ENCODE measurements around the gene SFTPA2.
"Not testable (repeated sequence)": the region's sequence is repeated elsewhere in the genome, so short reads cannot be mapped to it uniquely, and the experiment has no call there.

SFTPA2 gene

GRCh38 chr10:79560160-79560709 is at the start of gene SFTPA2:
SFTPA2 (minus strand) TSS chr10:79560407; CDS start chr10:79559483, 924 bp downstream.
- no peak for DNase-seq (ENCODE audit: low read depth)

GRCh38 chr10:79608505-79609375 is 48.5 kb upstream of the SFTPA2 start:
- peak; percentile 2 for DNase-seq (ENCODE audit: low read depth)

GRCh38 chr10:79605308-79605707 is 45.1 kb upstream of the SFTPA2 start:
- DNase-seq (ENCODE audit: low read depth): no peak

GRCh38 chr10:79604294-79604693 is 44.1 kb upstream of the SFTPA2 start:
- DNase-seq (ENCODE audit: low read depth): no peak

- DNase-seq (ENCODE audit: low read depth): no peak
These were observed 42.7 kb upstream of the SFTPA2 start for GRCh38 chr10:79602953-79603352.

- no peak for DNase-seq (ENCODE audit: low read depth)
These were observed 41.7 kb upstream of the SFTPA2 start for GRCh38 chr10:79601939-79602338.

- not testable (repeated sequence) for DNase-seq (ENCODE audit: low read depth)
These were observed 39.4 kb upstream of the SFTPA2 start for GRCh38 chr10:79599644-79600043.

GRCh38 chr10:79595510-79595909 is 35.3 kb upstream of the SFTPA2 start:
- no peak for DNase-seq (ENCODE audit: low read depth)

GRCh38 chr10:79594565-79594964 is 34.4 kb upstream of the SFTPA2 start:
- not testable (repeated sequence) for DNase-seq (ENCODE audit: low read depth)

- DNase-seq (ENCODE audit: low read depth): no peak
These were observed 33.2 kb upstream of the SFTPA2 start for GRCh38 chr10:79593377-79593776.

GRCh38 chr10:79588800-79589199 is 28.6 kb upstream of the SFTPA2 start:
- DNase-seq (ENCODE audit: low read depth): no peak

GRCh38 chr10:79586933-79587332 is 26.7 kb upstream of the SFTPA2 start:
- no peak for DNase-seq (ENCODE audit: low read depth)

GRCh38 chr10:79585870-79586527 is 25.8 kb upstream of the SFTPA2 start:
- no peak for DNase-seq (ENCODE audit: low read depth)

GRCh38 chr10:79583488-79584024 is 23.3 kb upstream of the SFTPA2 start:
- DNase-seq (ENCODE audit: low read depth): no peak

GRCh38 chr10:79582954-79583353 is 22.7 kb upstream of the SFTPA2 start:
- not testable (repeated sequence) for DNase-seq (ENCODE audit: low read depth)

- no peak for DNase-seq (ENCODE audit: low read depth)
These were observed 21.9 kb upstream of the SFTPA2 start for GRCh38 chr10:79582096-79582495.

GRCh38 chr10:79581044-79581443 is 20.8 kb upstream of the SFTPA2 start:
- no peak for DNase-seq (ENCODE audit: low read depth)

GRCh38 chr10:79579361-79579760 is 19.2 kb upstream of the SFTPA2 start:
- no peak for DNase-seq (ENCODE audit: low read depth)

GRCh38 chr10:79570624-79571023 is 10.4 kb upstream of the SFTPA2 start:
- not testable (repeated sequence) for DNase-seq (ENCODE audit: low read depth)

GRCh38 chr10:79563426-79563825 is 3.2 kb upstream of the SFTPA2 start:
- DNase-seq (ENCODE audit: low read depth): no peak

- DNase-seq (ENCODE audit: low read depth): peak; percentile 37
These were observed 2.0 kb upstream of the SFTPA2 start for GRCh38 chr10:79562135-79562756.

GRCh38 chr10:79561257-79561656 is 1.1 kb upstream of the SFTPA2 start:
- DNase-seq (ENCODE audit: low read depth): no peak
